PFSK-1 (cell line): ENCODE results near the gene ARMC6. TPM values are rescaled to one million over a fixed set of nuclear protein-coding genes. Genes with fewer than 3 reads are reported as not detected.

Source experiments
- FOXP2 ChIP-seq: optimal IDR thresholded peaks from 2 replicates; pipeline ENCODE3; 2011; ENCODE audit warnings: borderline replicate concordance, control low read depth, inconsistent platforms; ENCODE audit not compliant: insufficient read depth; ENCODE audit errors: extremely low read length, extremely low read depth
- POLR2AphosphoS5 ChIP-seq: IDR thresholded peaks from 2 replicates; pipeline ENCODE4 v1.6.1; 2012; ENCODE audit warnings: low read depth, mild to moderate bottlenecking, control low read depth, low read length, moderate library complexity
- REST ChIP-seq, 2 experiments: IDR thresholded peaks; 2 replicates each; pipeline versions ENCODE4 v1.6.1 to v1.8.0; 2011 to 2012; ENCODE audit warnings: low read depth in 2 of 2, low read length in 2 of 2, control low read depth in 1 of 2, inconsistent platforms in 1 of 2, mild to moderate bottlenecking in 1 of 2, moderate library complexity in 1 of 2; ENCODE audit not compliant: insufficient read depth in 1 of 2
- SIN3A ChIP-seq: IDR thresholded peaks from 2 replicates; pipeline ENCODE4 v1.6.1; 2012; ENCODE audit warnings: mild to moderate bottlenecking, low read length, moderate library complexity, borderline replicate concordance; ENCODE audit not compliant: insufficient read depth
- TAF1 ChIP-seq: IDR thresholded peaks from 2 replicates; pipeline ENCODE4 v1.6.1; 2012; ENCODE audit warnings: low read length, control low read depth, borderline replicate concordance; ENCODE audit not compliant: insufficient read depth
- polyA plus RNA-seq: library from polyadenylated mRNA; unstranded; fragments of >200 nt; gene quantifications from one replicate; pipeline ENCODE4 v1.2.1, GENCODE V29; 2012; ENCODE audit warnings: low read depth, missing spikeins; ENCODE audit not compliant: insufficient read length

ARMC6 gene
- polyA plus RNA-seq = 116 TPM

GRCh38 chr19:19033426-19034203 is at the start of gene ARMC6, which contains the start of gene SUGP2:
Gene ARMC6, plus strand, starts transcription at chr19:19033603. Its CDS starts 607 bp downstream, at chr19:19034210.
Gene SUGP2, minus strand, starts transcription at chr19:19033517. Its CDS starts 2,446 bp downstream, at chr19:19031071.
- TF ChIP-seq TAF1 (peak; percentile 45; the same call in 1 of the 2 replicates), SIN3A (no peak), REST (IDR thresholded peaks at IDR 0.05; ENCODE audit: insufficient read depth in 1 of 2, low read depth in 2 of 2, low read length in 2 of 2) (no peak), POLR2AphosphoS5 (no peak; the same call in 1 of the 2 replicates), FOXP2 (peak; percentile 76)

- TF ChIP-seq TAF1 (no peak), FOXP2 (no peak), SIN3A (no peak), POLR2AphosphoS5 (no peak), REST (IDR thresholded peaks at IDR 0.05; ENCODE audit: insufficient read depth in 1 of 2, low read depth in 2 of 2, low read length in 2 of 2) (no peak)
These were observed 49.2 kb upstream of the ARMC6 start for GRCh38 chr19:18984251-18984650.

- TF ChIP-seq TAF1 = no peak
- no peak for TF ChIP-seq REST (IDR thresholded peaks at IDR 0.05; ENCODE audit: insufficient read depth in 1 of 2, low read depth in 2 of 2, low read length in 2 of 2)
- TF ChIP-seq POLR2AphosphoS5 = no peak
- TF ChIP-seq SIN3A = no peak
- no peak for TF ChIP-seq FOXP2
These were observed 48.1 kb upstream of the ARMC6 start for GRCh38 chr19:18985257-18985656.

GRCh38 chr19:18987456-18987855 is 45.9 kb upstream of the ARMC6 start:
- TF ChIP-seq REST (IDR thresholded peaks at IDR 0.05; ENCODE audit: insufficient read depth in 1 of 2, low read depth in 2 of 2, low read length in 2 of 2) = no peak
- TF ChIP-seq SIN3A = no peak
- no peak for TF ChIP-seq FOXP2
- TF ChIP-seq POLR2AphosphoS5 = no peak
- no peak for TF ChIP-seq TAF1
